RWPE1 (cell line): ENCODE measurements around the gene LRP3.

Source experiments
- CTCF ChIA-PET: fragments of 350-600 bp; sonication (Branson Sonifier 250); formaldehyde crosslinking; extraction: SDS; loops from one replicate; lab custom pipeline; 2021; lab: Yijun Ruan, JAX
- POLR2A ChIA-PET: fragments of 400-600 bp; formaldehyde crosslinking; extraction: SDS; loops from one replicate; lab custom pipeline; 2020; ENCODE audit warnings: antibody characterized with exemption; ENCODE audit not compliant: low non-redundant PET; lab: Yijun Ruan, JAX
- DNase-seq: peaks from one replicate; pipeline ENCODE4 v3.0.0; 2012; ENCODE audit warnings: low spot score
- H3K27ac ChIP-seq: fragments of 450-650 bp; 2 replicates; pipeline ENCODE4 v1.5.1; 2017
- CTCF ChIP-seq: fragments of 450-650 bp; conservative IDR thresholded peaks from 2 replicates; pipeline ENCODE4 v1.5.1; 2017; ENCODE audit warnings: low read depth, mild to moderate bottlenecking

The LRP3 gene

GRCh38 chr19:33234736-33235135, 40.6 kb downstream of the LRP3 start:
- TF ChIP-seq CTCF = no peak
- no peak overlapping the region for H3K27ac ChIP-seq
- no peak for DNase-seq
- ChIA-PET CTCF (interaction anchor here (0.6 to 5.1 kb wide), 10 partner anchors 10 to 878 kb away, joined by 4 to 50 read pairs (median 6); no protein-coding TSS in a partner anchor), POLR2A (no interaction called here)

- peak; percentile 91 for TF ChIP-seq CTCF
- POLR2A ChIA-PET = no interaction called here
- DNase-seq = peak; percentile 67
- CTCF ChIA-PET = interaction anchor here (0.6 to 5.1 kb wide), 24 partner anchors 11 to 1662 kb away, joined by 3 to 50 read pairs (median 4); partner anchors contain the start of gene CEBPA
- H3K27ac ChIP-seq = no peak overlapping the region
These were observed 41.3 kb downstream of the LRP3 start for GRCh38 chr19:33235269-33235995.

- DNase-seq = no peak
- ChIA-PET POLR2A (no interaction called here), CTCF (interaction anchor here (0.6 to 5.1 kb wide), 11 partner anchors 13 to 232 kb away, joined by 3 to 50 read pairs (median 5); partner anchors contain the start of gene CEBPA)
- no peak overlapping the region for H3K27ac ChIP-seq
- TF ChIP-seq CTCF = no peak
These were observed 41.8 kb downstream of the LRP3 start for GRCh38 chr19:33235996-33236350.

- ChIA-PET POLR2A (no interaction called here), CTCF (interaction anchor here (0.6 to 5.1 kb wide), 6 partner anchors 13 to 180 kb away, joined by 3 to 50 read pairs (median 8); partner anchors contain the start of gene CEBPA)
- no peak overlapping the region for H3K27ac ChIP-seq
- no peak for TF ChIP-seq CTCF
- DNase-seq = no peak
These were observed 42.7 kb downstream of the LRP3 start for GRCh38 chr19:33236696-33237390.

GRCh38 chr19:33238481-33239149, 44.5 kb downstream of the LRP3 start:
- TF ChIP-seq CTCF = no peak
- POLR2A ChIA-PET = no interaction called here
- H3K27ac ChIP-seq = no peak overlapping the region
- CTCF ChIA-PET = interaction anchor here (1.0 to 5.1 kb wide), 2 partner anchors 54 to 167 kb away, joined by 3 to 50 read pairs; no protein-coding TSS in a partner anchor
- no peak for DNase-seq
